ENCODE results near the gene INO80.

The INO80 gene

GRCh38 chr15:40942337-40942854 is 173.7 kb downstream of the INO80 start:
- WGBS, result 56% methylated on average over 15 of the region's 15 CpGs
- Histone ChIP-seq H3K14ac (ENCODE audit: low read length in 2 of 2) (peak overlapping the region in 1 of 2 experiments; percentile 88), H3K18ac (ENCODE audit: low read depth in 1 of 2, low read length in 2 of 2) (peak overlapping the region; percentile 94 to 96), H3K27me3 (ENCODE audit: control insufficient read depth in 1 of 2, insufficient read depth in 1 of 2, low read length in 2 of 2) (peaks cover 3 to 8% of the 10 kb centered on the region in 2 experiments), H2BK12ac (ENCODE audit: low read length in 2 of 2) (peak overlapping the region; percentile 75 to 80), H3K79me1 (replicated peaks; ENCODE audit: low read length, poor library complexity, severe bottlenecking) (no peaks in the 10 kb centered on the region), H2BK5ac (ENCODE audit: low read depth, low read length, poor library complexity, severe bottlenecking) (no peak overlapping the region), H4K8ac (ENCODE audit: low read length) (peak overlapping the region; percentile 67), H3K9ac (ENCODE audit: low read length) (peak overlapping the region; percentile 85), H2AFZ (ENCODE audit: low read depth, low read length) (peak overlapping the region; percentile 86), H3K27ac (ENCODE audit: low read length, poor library complexity, severe bottlenecking) (no peak overlapping the region), H2BK15ac (ENCODE audit: low read depth, poor library complexity, severe bottlenecking) (peak overlapping the region; percentile 97), H3K9me3 (ENCODE audit: control insufficient read depth, low read length) (no peaks in the 10 kb centered on the region), H3K4me2 (ENCODE audit: low read length, poor library complexity, severe bottlenecking) (peak overlapping the region; percentile 80), H3K36me3 (ENCODE audit: control insufficient read depth in 1 of 2, insufficient read depth in 2 of 2, low read depth in 1 of 2, low read length in 2 of 2) (no peaks in the 10 kb centered on the region), H3K23ac (ENCODE audit: low read length in 2 of 2) (peak overlapping the region in 1 of 2 experiments; percentile 78), H3K4ac (ENCODE audit: low read depth in 1 of 2, low read length in 2 of 2) (peak overlapping the region; percentile 89 to 93), H3K4me1 (ENCODE audit: control insufficient read depth, insufficient read depth, low read depth, low read length) (peaks cover 26% of the 10 kb centered on the region), H3K4me3 (ENCODE audit: insufficient read depth in 1 of 2, low read depth in 1 of 2, low read length in 2 of 2) (peak overlapping the region; percentile 59 to 77), H4K91ac (ENCODE audit: low read length) (peak overlapping the region; percentile 60), H2AK5ac (ENCODE audit: low read length, severe bottlenecking) (no peak overlapping the region), H2BK120ac (ENCODE audit: low read depth, low read length) (peak overlapping the region; percentile 85)
- DNase-seq, result peak; percentile 54

GRCh38 chr15:40941528-40942336 is 174.3 kb downstream of the INO80 start:
- peak overlapping the region; percentile 91 for H4K91ac ChIP-seq (ENCODE audit: low read length)
- peak overlapping the region; percentile 98 for H4K8ac ChIP-seq (ENCODE audit: low read length)
- H3K23ac ChIP-seq (ENCODE audit: low read length in 2 of 2), result peak overlapping the region in 1 of 2 experiments; percentile 78
- peaks cover 3 to 8% of the 10 kb centered on the region in 2 experiments for H3K27me3 ChIP-seq (ENCODE audit: control insufficient read depth in 1 of 2, insufficient read depth in 1 of 2, low read length in 2 of 2)
- H3K4me2 ChIP-seq (ENCODE audit: low read length, poor library complexity, severe bottlenecking), result peak overlapping the region; percentile 80
- peak overlapping the region; percentile 75 to 81 for H2BK12ac ChIP-seq (ENCODE audit: low read length in 2 of 2)
- H2AK5ac ChIP-seq (ENCODE audit: low read length, severe bottlenecking), result no peak overlapping the region
- peak overlapping the region; percentile 89 to 93 for H3K4ac ChIP-seq (ENCODE audit: low read depth in 1 of 2, low read length in 2 of 2)
- H3K4me3 ChIP-seq (ENCODE audit: insufficient read depth in 1 of 2, low read depth in 1 of 2, low read length in 2 of 2), result peak overlapping the region; percentile 59 to 77
- peak overlapping the region; percentile 94 to 96 for H3K18ac ChIP-seq (ENCODE audit: low read depth in 1 of 2, low read length in 2 of 2)
- H2BK5ac ChIP-seq (ENCODE audit: low read depth, low read length, poor library complexity, severe bottlenecking), result no peak overlapping the region
- H2AFZ ChIP-seq (ENCODE audit: low read depth, low read length), result peak overlapping the region; percentile 86
- 1% methylated on average over 81 of the region's 92 CpGs for WGBS
- H3K9ac ChIP-seq (ENCODE audit: low read length), result peak overlapping the region; percentile 85
- peak overlapping the region; percentile 86 for H2BK120ac ChIP-seq (ENCODE audit: low read depth, low read length)
- no peak overlapping the region for H3K27ac ChIP-seq (ENCODE audit: low read length, poor library complexity, severe bottlenecking)
- DNase-seq, result peak; percentile 89
- H3K9me3 ChIP-seq (ENCODE audit: control insufficient read depth, low read length), result no peaks in the 10 kb centered on the region
- H3K4me1 ChIP-seq (ENCODE audit: control insufficient read depth, insufficient read depth, low read depth, low read length), result peaks cover 31% of the 10 kb centered on the region
- peak overlapping the region in 1 of 2 experiments; percentile 88 for H3K14ac ChIP-seq (ENCODE audit: low read length in 2 of 2)
- no peaks in the 10 kb centered on the region for H3K36me3 ChIP-seq (ENCODE audit: control insufficient read depth in 1 of 2, insufficient read depth in 2 of 2, low read depth in 1 of 2, low read length in 2 of 2)
- peak overlapping the region; percentile 97 for H2BK15ac ChIP-seq (ENCODE audit: low read depth, poor library complexity, severe bottlenecking)
- H3K79me1 ChIP-seq (replicated peaks; ENCODE audit: low read length, poor library complexity, severe bottlenecking), result no peaks in the 10 kb centered on the region

GRCh38 chr15:40941068-40941527 is 175.0 kb downstream of the INO80 start:
- H4K91ac ChIP-seq (ENCODE audit: low read length), result peak overlapping the region; percentile 91
- WGBS, result 11% methylated on average over 7 of the region's 7 CpGs

More at GRCh38 chr15:40941068-40941527, 175.0 kb downstream of the INO80 start:
- Histone ChIP-seq H3K14ac (ENCODE audit: low read length in 2 of 2) (no peak overlapping the region), H3K27ac (ENCODE audit: low read length, poor library complexity, severe bottlenecking) (no peak overlapping the region), H2BK5ac (ENCODE audit: low read depth, low read length, poor library complexity, severe bottlenecking) (no peak overlapping the region), H2AFZ (ENCODE audit: low read depth, low read length) (peak overlapping the region; percentile 32), H2AK5ac (ENCODE audit: low read length, severe bottlenecking) (no peak overlapping the region), H2BK15ac (ENCODE audit: low read depth, poor library complexity, severe bottlenecking) (no peak overlapping the region), H4K8ac (ENCODE audit: low read length) (peak overlapping the region; percentile 98), H3K9ac (ENCODE audit: low read length) (peak overlapping the region; percentile 61), H3K4ac (ENCODE audit: low read depth in 1 of 2, low read length in 2 of 2) (peak overlapping the region in 1 of 2 experiments; percentile 59), H3K4me2 (ENCODE audit: low read length, poor library complexity, severe bottlenecking) (peak overlapping the region; percentile 80), H3K27me3 (ENCODE audit: control insufficient read depth in 1 of 2, insufficient read depth in 1 of 2, low read length in 2 of 2) (peaks cover 3 to 12% of the 10 kb centered on the region in 2 experiments), H3K23ac (ENCODE audit: low read length in 2 of 2) (no peak overlapping the region), H2BK12ac (ENCODE audit: low read length in 2 of 2) (peak overlapping the region in 1 of 2 experiments; percentile 97), H2BK120ac (ENCODE audit: low read depth, low read length) (peak overlapping the region; percentile 86), H3K4me3 (ENCODE audit: insufficient read depth in 1 of 2, low read depth in 1 of 2, low read length in 2 of 2) (peak overlapping the region; percentile 59 to 65), H3K4me1 (ENCODE audit: control insufficient read depth, insufficient read depth, low read depth, low read length) (peaks cover 31% of the 10 kb centered on the region), H3K79me1 (replicated peaks; ENCODE audit: low read length, poor library complexity, severe bottlenecking) (no peaks in the 10 kb centered on the region), H3K9me3 (ENCODE audit: control insufficient read depth, low read length) (no peaks in the 10 kb centered on the region), H3K36me3 (ENCODE audit: control insufficient read depth in 1 of 2, insufficient read depth in 2 of 2, low read depth in 1 of 2, low read length in 2 of 2) (peaks cover 0 to 4% of the 10 kb centered on the region in 2 experiments), H3K18ac (ENCODE audit: low read depth in 1 of 2, low read length in 2 of 2) (peak overlapping the region; percentile 70 to 85)
- no peak for DNase-seq
